Measurements from ENCODE around the gene ZNF592.

DNA sequence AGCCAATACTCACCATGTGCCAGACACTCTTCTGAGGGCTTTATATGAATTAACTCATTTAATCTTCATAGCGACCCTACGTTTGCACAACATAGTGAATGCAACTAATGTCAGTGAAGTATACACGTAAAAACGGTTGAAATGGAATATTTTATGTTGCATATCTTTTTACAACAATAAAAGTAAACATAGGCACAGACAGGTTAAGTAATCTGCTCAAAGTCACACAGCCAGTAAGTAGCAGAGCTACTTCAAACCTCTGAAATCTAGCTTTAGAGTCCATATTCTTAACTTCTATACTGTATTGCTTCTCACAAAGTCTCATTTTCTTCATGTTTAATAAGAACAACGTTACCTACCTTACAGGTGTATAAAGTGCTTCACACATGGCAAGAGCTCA, 34.0 kb upstream of the ZNF592 start:
- TF ChIP-seq, protein P1, sequence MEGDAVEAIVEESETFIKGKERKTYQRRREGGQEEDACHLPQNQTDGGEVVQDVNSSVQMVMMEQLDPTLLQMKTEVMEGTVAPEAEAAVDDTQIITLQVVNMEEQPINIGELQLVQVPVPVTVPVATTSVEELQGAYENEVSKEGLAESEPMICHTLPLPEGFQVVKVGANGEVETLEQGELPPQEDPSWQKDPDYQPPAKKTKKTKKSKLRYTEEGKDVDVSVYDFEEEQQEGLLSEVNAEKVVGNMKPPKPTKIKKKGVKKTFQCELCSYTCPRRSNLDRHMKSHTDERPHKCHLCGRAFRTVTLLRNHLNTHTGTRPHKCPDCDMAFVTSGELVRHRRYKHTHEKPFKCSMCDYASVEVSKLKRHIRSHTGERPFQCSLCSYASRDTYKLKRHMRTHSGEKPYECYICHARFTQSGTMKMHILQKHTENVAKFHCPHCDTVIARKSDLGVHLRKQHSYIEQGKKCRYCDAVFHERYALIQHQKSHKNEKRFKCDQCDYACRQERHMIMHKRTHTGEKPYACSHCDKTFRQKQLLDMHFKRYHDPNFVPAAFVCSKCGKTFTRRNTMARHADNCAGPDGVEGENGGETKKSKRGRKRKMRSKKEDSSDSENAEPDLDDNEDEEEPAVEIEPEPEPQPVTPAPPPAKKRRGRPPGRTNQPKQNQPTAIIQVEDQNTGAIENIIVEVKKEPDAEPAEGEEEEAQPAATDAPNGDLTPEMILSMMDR (IDR thresholded peaks at IDR 0.05): no peak
- no peak for TF ChIP-seq POLR2A (IDR thresholded peaks at IDR 0.05)

Measured in heart left ventricle (tissue), 13 donors.